HEK293 (cell line): ENCODE results near the gene APOBEC3C.
"Not testable (repeated sequence)": the region's sequence is repeated elsewhere in the genome, so short reads cannot be mapped to it uniquely, and the experiment has no call there.

ENCODE experiments used
- SCRT2 ChIP-seq: fragments of 450-650 bp; formaldehyde crosslinking; IDR thresholded peaks from 2 replicates; pipeline ENCODE4 v1.5.1; 2016; ENCODE audit warnings: missing biosample characterization, missing genetic modification characterization
- ZEB2 ChIP-seq: fragments of 450-650 bp; formaldehyde crosslinking; IDR thresholded peaks from 2 replicates; pipeline ENCODE4 v1.5.1; 2016; ENCODE audit warnings: missing biosample characterization, missing genetic modification characterization
- ZNF302 ChIP-seq: fragments of 450-650 bp; formaldehyde crosslinking; IDR thresholded peaks from 2 replicates; pipeline ENCODE4 v1.5.1; 2016; ENCODE audit warnings: missing biosample characterization, missing genetic modification characterization, low read depth
- ZNF404 ChIP-seq: fragments of 450-650 bp; formaldehyde crosslinking; IDR thresholded peaks from 2 replicates; pipeline ENCODE4 v1.5.1; 2017; ENCODE audit warnings: missing biosample characterization, missing genetic modification characterization
- ZNF433 ChIP-seq: fragments of 450-650 bp; formaldehyde crosslinking; IDR thresholded peaks from 2 replicates; pipeline ENCODE4 v1.5.1; 2016; ENCODE audit warnings: missing biosample characterization, missing genetic modification characterization, low read depth
- ZNF514 ChIP-seq: fragments of 450-650 bp; formaldehyde crosslinking; IDR thresholded peaks from 2 replicates; pipeline ENCODE4 v1.5.1; 2016; ENCODE audit warnings: missing biosample characterization, missing genetic modification characterization
- ZNF555 ChIP-seq: fragments of 450-650 bp; formaldehyde crosslinking; conservative IDR thresholded peaks from 2 replicates; pipeline ENCODE4 v1.5.1; 2017; ENCODE audit warnings: missing biosample characterization, mild to moderate bottlenecking, missing genetic modification characterization, inconsistent platforms
- ZNF670 ChIP-seq: fragments of 450-650 bp; formaldehyde crosslinking; IDR thresholded peaks from 2 replicates; pipeline ENCODE4 v1.5.1; 2016; ENCODE audit warnings: missing biosample characterization, missing genetic modification characterization, low read depth
- ZNF707 ChIP-seq: fragments of 450-650 bp; formaldehyde crosslinking; IDR thresholded peaks from 2 replicates; pipeline ENCODE4 v1.5.1; 2016; ENCODE audit warnings: missing biosample characterization, missing genetic modification characterization
- TF ChIP-seq, protein P1 (sequence below): fragments of 450-650 bp; formaldehyde crosslinking; IDR thresholded peaks from 2 replicates; pipeline ENCODE4 v1.5.1; 2016; ENCODE audit warnings: missing biosample characterization, missing genetic modification characterization
- TF ChIP-seq, protein P2 (sequence below): fragments of 450-650 bp; formaldehyde crosslinking; IDR thresholded peaks from 2 replicates; pipeline ENCODE4 v1.5.1; 2016; ENCODE audit warnings: missing biosample characterization, missing genetic modification characterization
- TF ChIP-seq, protein P3 (sequence below): fragments of 450-650 bp; formaldehyde crosslinking; IDR thresholded peaks from 2 replicates; pipeline ENCODE4 v1.5.1; 2016; ENCODE audit warnings: missing biosample characterization, missing genetic modification characterization, low read depth
- TF ChIP-seq, protein P4 (sequence below): fragments of 450-650 bp; formaldehyde crosslinking; IDR thresholded peaks from 2 replicates; pipeline ENCODE4 v1.5.1; 2016; ENCODE audit warnings: missing biosample characterization, missing genetic modification characterization
- TF ChIP-seq, protein P5 (sequence below): fragments of 450-650 bp; formaldehyde crosslinking; IDR thresholded peaks from 2 replicates; pipeline ENCODE4 v1.5.1; 2016; ENCODE audit warnings: missing biosample characterization, missing genetic modification characterization

DNA sequence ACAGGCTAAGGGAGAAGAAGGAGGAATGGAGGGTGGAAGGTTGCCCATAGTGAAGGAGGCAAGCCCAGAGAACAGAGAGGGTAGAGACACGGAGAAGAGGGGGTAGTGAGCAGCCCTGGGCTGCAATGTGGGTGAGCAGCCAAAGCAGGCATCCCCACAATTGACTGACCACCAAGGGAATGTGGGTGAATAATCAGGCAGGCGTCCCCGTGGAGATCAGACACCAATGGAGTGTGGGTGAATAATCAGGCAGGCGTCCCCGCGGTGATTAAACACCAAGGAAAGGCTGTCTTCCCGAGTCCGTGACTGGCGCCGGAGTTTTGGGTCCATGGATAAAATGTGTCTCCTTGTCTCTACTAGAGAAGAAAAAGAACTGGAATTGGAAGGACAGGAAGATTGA, 47.9 kb downstream of the APOBEC3C start:
- TF ChIP-seq ZNF555 (tag by site-specific recombination); SCRT2 (tag by site-specific recombination); ZNF433; ZNF707; ZNF404 (tag by site-specific recombination); ZNF514 (tag by site-specific recombination); ZNF302 (tag by site-specific recombination); ZEB2; ZNF670 (tag by site-specific recombination): not testable (repeated sequence)
- TF ChIP-seq, protein P1, sequence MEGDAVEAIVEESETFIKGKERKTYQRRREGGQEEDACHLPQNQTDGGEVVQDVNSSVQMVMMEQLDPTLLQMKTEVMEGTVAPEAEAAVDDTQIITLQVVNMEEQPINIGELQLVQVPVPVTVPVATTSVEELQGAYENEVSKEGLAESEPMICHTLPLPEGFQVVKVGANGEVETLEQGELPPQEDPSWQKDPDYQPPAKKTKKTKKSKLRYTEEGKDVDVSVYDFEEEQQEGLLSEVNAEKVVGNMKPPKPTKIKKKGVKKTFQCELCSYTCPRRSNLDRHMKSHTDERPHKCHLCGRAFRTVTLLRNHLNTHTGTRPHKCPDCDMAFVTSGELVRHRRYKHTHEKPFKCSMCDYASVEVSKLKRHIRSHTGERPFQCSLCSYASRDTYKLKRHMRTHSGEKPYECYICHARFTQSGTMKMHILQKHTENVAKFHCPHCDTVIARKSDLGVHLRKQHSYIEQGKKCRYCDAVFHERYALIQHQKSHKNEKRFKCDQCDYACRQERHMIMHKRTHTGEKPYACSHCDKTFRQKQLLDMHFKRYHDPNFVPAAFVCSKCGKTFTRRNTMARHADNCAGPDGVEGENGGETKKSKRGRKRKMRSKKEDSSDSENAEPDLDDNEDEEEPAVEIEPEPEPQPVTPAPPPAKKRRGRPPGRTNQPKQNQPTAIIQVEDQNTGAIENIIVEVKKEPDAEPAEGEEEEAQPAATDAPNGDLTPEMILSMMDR (tag by site-specific recombination), result not testable (repeated sequence)
- TF ChIP-seq, protein P2, sequence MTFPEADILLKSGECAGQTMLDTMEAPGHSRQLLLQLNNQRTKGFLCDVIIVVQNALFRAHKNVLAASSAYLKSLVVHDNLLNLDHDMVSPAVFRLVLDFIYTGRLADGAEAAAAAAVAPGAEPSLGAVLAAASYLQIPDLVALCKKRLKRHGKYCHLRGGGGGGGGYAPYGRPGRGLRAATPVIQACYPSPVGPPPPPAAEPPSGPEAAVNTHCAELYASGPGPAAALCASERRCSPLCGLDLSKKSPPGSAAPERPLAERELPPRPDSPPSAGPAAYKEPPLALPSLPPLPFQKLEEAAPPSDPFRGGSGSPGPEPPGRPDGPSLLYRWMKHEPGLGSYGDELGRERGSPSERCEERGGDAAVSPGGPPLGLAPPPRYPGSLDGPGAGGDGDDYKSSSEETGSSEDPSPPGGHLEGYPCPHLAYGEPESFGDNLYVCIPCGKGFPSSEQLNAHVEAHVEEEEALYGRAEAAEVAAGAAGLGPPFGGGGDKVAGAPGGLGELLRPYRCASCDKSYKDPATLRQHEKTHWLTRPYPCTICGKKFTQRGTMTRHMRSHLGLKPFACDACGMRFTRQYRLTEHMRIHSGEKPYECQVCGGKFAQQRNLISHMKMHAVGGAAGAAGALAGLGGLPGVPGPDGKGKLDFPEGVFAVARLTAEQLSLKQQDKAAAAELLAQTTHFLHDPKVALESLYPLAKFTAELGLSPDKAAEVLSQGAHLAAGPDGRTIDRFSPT (tag by site-specific recombination), result not testable (repeated sequence)
- TF ChIP-seq, protein P3, sequence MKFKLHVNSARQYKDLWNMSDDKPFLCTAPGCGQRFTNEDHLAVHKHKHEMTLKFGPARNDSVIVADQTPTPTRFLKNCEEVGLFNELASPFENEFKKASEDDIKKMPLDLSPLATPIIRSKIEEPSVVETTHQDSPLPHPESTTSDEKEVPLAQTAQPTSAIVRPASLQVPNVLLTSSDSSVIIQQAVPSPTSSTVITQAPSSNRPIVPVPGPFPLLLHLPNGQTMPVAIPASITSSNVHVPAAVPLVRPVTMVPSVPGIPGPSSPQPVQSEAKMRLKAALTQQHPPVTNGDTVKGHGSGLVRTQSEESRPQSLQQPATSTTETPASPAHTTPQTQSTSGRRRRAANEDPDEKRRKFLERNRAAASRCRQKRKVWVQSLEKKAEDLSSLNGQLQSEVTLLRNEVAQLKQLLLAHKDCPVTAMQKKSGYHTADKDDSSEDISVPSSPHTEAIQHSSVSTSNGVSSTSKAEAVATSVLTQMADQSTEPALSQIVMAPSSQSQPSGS (tag by site-specific recombination), result not testable (repeated sequence)
- TF ChIP-seq, protein P4, sequence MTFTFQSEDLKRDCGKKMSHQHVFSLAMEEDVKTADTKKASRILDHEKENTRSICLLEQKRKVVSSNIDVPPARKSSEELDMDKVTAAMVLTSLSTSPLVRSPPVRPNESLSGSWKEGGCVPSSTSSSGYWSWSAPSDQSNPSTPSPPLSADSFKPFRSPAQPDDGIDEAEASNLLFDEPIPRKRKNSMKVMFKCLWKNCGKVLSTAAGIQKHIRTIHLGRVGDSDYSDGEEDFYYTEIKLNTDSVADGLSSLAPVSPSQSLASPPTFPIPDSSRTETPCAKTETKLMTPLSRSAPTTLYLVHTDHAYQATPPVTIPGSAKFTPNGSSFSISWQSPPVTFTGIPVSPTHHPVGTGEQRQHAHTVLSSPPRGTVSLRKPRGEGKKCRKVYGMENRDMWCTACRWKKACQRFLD, result not testable (repeated sequence)
- TF ChIP-seq, protein P5, sequence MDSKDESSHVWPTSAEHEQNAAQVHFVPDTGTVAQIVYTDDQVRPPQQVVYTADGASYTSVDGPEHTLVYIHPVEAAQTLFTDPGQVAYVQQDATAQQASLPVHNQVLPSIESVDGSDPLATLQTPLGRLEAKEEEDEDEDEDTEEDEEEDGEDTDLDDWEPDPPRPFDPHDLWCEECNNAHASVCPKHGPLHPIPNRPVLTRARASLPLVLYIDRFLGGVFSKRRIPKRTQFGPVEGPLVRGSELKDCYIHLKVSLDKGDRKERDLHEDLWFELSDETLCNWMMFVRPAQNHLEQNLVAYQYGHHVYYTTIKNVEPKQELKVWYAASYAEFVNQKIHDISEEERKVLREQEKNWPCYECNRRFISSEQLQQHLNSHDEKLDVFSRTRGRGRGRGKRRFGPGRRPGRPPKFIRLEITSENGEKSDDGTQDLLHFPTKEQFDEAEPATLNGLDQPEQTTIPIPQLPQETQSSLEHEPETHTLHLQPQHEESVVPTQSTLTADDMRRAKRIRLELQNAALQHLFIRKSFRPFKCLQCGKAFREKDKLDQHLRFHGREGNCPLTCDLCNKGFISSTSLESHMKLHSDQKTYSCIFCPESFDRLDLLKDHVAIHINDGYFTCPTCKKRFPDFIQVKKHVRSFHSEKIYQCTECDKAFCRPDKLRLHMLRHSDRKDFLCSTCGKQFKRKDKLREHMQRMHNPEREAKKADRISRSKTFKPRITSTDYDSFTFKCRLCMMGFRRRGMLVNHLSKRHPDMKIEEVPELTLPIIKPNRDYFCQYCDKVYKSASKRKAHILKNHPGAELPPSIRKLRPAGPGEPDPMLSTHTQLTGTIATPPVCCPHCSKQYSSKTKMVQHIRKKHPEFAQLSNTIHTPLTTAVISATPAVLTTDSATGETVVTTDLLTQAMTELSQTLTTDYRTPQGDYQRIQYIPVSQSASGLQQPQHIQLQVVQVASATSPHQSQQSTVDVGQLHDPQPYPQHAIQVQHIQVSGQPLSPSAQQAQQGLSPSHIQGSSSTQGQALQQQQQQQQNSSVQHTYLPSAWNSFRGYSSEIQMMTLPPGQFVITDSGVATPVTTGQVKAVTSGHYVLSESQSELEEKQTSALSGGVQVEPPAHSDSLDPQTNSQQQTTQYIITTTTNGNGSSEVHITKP (tag by site-specific recombination), result not testable (repeated sequence)
